GM21529 (cell line): ENCODE data around the gene NLRP3.
"Not testable (repeated sequence)": the region's sequence is repeated elsewhere in the genome, so short reads cannot be mapped to it uniquely, and the experiment has no call there.

ENCODE experiments used
- ATAC-seq: cut with Tn5 transposase; IDR thresholded peaks from one replicate; pipeline ENCODE4 v1.9.1; 2021; ENCODE audit not compliant: unreplicated experiment

Gene NLRP3

DNA sequence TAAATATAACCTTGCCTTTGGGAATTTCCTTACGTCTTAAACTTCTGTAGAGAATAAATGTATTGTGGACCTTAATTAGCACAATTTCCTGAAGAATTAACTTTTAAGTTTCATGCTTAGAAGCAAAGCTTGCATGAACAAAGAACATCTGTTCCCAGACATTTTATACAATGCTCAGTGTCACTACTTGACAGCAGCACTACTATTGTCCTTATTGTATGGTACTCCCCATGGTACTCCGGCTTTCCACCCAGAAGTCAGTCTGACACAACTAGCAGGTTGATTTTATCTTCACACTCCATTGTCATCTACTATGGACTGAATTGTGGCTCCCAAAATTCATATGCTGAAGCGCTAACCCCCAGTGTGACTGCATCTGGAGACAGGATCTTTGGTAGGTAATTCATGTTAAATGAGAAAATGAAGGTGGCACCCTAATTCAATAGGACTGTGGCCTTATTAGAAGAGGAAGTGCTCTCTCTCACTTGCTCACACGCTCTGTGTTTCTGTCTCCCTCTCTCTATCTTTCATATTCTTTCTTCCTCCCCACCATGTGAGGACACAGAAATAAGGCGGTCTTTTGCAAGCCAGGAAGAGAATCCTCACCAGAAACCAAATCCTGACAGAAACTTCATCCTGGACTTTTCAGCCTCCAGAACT is 52.6 kb downstream of the NLRP3 start:
- ATAC-seq: no peak

DNA sequence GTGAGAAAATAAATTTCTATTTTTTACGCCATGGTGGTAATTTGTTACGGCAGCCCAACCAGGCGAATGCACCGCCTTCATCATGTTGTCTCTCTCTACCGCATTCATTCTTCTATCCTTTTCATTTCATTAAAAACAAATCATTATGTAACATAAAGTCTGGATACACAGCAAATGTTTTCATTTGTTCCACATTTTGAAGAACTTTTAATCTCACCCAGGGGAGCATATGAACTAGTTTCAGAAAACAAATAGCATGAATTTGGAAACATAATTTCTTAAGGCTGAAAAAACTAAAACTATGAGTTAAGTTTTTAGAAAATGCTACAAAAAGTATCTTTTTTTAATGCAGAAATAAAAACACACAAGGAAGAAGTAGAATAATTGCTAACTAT is 53.2 kb downstream of the NLRP3 start:
- no peak for ATAC-seq

DNA sequence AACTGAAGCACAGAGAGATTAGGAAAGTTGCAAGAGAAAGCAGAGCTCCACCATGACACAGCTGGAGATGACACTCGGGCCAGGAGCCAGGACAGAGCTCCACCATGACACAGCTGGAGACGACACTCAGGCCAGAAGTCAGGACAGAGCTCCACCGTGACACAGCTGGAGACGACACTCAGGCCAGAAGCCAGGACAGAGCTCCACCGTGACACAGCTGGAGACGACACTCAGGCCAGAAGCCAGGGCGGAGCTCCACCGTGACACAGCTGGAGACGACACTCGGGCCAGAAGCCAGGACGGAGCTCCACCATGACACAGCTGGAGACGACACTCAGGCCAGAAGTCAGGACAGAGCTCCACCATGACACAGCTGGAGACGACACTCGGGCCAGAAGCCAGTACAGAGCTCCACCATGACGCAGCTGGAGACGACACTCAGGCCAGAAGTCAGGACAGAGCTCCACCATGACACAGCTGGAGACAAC is 55.0 kb downstream of the NLRP3 start:
- not testable (repeated sequence) for ATAC-seq

DNA sequence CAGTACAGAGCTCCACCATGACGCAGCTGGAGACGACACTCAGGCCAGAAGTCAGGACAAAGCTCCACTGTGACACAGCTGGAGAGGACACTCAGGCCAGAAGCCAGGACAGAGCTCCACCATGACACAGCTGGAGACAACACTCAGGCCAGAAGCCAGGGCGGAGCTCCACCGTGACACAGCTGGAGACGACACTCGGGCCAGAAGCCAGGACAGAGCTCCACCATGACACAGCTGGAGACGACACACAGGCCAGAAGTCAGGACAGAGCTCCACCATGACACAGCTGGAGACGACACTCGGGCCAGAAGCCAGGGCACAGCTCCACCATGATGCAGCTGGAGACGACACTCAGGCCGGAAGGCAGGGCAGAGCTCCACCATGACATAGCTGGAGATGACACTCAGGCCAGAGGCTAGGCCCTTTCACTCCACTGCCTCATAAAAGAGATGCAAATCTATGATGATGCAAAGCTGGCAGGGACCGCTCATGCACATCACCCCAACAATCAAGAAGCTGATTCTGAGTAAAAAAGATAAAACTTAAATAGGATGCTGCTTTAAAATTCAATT is 55.6 kb downstream of the NLRP3 start:
- ATAC-seq: no peak

DNA sequence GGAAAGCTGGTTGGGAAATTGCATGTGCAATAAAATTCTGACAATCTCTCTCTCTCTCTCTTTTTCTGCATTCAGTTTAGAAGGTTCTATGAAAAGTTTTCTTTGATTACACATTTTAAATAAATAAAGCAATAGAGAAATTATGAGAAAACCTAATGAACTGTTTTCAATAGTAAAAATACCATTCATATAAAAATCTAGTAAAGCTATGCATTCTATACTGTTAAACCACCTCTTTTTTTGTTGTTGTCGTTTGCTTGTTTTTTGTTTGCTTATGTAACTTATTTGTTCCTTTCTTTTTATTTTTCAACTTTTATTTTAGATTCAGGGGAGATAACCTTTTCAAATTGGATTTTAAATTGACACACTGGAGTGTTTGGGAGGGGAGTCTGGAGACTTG is 56.1 kb downstream of the NLRP3 start:
- no peak for ATAC-seq

DNA sequence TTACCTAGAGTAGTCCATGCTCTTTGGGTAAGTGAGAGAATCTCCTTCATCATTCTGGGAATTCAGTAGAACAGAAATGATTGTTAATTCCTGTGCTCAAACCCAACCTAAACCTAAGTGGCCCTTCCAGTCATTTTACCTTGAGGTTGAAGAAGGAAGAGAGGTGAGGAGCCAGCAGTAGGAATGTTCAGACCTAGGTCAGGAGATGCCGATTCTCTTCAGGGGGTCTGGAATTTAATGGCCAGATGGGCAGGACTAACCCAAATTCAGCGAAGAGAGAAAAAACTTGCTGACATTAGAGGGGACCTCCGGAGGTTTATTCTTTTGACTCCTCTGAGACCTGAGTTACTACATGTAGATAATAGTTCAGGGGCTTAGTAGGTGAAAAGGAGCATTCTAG is 58.4 kb downstream of the NLRP3 start:
- no peak for ATAC-seq

DNA sequence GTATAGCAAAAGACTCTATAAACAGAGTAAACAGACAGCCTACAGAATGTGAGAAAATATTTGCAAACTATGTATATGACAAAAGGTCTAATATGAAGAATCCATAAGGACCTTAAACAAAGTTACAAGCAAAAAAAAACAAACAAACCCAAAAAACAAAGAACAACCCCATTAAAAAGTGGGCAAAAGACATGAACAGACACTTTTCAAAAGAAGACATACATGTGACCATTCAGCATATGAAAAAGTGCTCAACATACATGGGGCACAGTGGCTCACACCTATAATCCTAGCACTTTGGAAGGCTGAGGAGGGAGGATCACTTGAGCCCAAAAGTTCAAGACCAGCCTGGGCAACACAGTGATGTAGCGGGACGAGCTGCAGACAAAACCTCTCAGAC is 59.8 kb downstream of the NLRP3 start:
- no peak for ATAC-seq

DNA sequence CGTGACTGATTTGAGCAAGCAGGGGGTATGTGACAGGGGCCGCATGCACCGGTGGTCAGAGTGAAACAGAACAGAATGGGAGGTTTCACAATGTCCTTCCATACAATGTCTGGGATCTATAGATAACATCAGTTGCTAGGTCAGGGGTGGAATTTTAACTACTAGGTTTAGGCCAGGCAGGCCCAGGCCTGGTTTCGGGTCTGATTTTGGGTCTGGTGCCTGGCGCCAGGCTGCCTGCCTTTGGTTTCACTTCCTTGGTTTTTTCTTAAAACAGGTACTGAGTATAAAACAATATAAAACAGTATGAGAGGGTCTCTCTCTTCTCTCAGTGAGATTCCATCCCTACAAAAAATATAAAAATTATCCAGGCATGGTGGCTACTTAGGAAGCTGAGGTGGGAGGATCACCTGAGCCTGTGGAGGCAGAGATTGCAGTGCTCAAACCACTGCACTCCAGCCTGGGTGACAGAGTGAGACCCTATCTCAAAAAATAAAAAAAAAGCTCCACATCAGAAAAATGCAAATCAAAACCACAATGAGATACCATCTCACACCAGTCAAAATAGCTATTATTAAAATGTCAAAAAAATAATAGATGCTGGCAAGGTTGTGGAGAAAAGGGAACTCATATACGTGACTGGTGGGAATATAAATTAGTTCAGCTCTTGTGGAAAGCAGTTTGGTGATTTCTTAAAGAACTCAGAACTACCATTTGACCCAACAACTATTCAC is 60.5 kb downstream of the NLRP3 start:
- ATAC-seq: not testable (repeated sequence)

DNA sequence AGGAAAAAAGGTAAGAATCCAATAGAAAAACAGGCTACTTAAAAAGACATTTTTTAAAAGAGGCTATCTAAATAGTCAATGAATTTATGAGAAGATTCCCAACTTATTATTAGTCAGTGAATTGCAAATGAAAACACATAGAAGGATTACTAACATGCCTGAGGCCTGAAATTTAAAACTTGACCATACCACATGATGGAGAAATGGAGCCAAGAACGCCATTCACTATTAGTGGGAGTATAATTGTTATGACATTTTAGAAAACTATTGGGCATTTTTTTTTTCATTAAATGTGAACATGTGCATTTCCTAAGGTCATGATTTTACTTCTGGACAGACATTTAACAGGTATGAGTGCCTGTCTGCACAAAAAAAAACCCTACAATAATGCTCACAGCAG is 66.8 kb downstream of the NLRP3 start:
- ATAC-seq: no peak

DNA sequence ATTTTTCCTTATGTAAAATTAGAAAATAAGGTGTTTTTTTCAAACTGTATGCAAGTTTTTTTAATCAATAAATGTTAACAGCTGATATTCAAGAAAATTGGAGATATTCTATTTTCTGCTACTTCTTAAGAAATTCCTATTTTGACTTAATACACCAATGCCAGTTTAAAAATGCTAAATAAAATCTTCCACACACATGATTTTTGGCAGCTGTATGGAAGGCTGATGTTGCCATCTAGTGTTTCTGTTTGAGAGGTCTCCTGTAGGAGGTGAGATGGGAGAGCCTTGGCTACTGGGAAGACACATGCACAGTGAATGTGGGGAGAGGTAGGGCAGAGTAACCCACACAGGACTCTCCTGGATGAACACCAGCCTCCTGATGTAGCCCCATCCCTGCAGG is 71.1 kb downstream of the NLRP3 start:
- peak; percentile 87 for ATAC-seq

DNA sequence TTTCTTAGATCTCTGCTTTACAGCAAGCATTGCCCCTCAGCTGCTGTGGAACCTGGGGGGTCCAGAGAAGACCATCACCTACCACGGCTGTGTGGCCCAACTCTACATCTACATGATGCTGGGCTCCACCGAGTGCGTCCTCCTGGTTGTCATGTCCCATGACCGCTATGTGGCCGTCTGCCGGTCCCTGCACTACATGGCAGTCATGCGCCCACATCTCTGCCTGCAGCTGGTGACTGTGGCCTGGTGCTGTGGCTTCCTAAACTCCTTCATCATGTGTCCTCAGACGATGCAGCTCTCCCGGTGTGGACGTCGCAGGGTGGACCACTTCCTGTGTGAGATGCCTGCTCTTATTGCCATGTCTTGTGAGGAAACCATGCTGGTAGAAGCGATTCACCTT is 75.4 kb downstream of the NLRP3 start:
- no peak for ATAC-seq

DNA sequence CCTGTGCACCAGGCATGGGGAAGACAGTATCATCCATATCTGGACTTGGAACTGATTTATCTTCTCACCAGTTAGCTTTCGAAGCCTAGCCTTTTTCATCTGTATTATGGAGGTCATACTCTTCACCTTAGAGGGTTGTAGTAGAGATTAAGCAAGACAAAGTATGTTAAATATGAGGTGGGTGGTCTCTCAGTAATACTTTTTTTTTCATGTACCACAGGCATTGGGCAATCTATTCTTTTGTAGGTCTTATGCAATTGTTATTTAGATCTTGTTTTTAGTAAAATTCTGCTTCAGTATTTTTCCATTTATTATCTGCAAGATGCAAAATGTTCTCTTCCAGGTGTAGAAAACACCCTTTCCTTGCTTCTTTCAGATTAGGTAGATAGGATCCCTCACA is 77.1 kb downstream of the NLRP3 start:
- ATAC-seq: no peak

DNA sequence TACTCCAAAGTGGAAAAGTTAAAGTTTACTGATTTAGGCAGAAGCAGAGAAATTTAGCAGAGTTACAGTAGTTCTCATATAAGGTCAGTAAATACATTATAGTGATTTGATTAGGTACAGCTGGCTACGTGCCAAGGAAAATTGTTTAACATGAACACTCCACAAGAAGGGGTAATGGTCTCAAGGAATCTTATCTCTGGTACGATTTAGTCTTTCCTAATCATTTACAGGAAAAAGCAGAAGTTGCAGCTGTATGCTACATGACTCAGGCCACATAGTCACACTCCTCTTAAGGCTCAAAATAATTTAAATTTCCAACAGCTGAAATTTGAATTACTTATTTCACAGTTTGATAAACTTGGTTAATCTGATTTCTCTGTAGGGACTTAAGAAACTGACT is 78.8 kb downstream of the NLRP3 start:
- no peak for ATAC-seq

DNA sequence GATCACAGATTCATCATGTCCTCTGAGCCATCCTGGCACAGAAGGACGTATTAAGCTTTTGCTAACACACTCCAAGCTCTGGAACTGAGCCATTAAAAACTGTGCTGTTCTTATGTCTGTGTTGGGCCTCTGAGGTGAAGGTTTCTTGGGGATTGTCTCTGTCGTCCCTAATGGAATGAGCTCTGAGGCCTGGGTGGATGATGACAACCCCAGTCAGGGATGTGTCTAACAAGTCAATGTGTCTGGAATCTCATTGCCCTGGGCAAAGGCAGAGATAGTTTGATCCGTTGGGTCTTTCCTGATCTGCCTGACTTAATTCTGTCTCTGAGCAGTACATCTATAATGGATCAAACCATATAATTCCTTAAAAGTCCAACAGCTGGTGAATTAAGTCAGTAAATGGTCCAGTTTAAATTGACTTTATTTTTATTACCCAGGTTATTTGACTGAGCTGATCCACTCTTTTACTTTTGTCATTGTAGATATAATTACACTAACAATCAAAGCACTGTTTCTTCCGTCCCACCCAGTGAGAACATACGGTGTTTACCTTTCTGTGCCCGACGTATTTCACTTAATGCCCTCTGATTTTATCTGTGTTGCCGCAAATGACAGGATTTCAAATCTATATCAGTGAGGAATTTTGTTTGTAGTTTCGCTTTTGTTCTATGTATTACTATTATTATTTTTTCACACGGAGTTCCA is 80.8 kb downstream of the NLRP3 start:
- ATAC-seq: no peak
